CMK (cell line): Measurements from ENCODE around the gene NCOA5.

Experiments
- DNase-seq: peaks from one replicate; pipeline ENCODE4 v3.0.0-alpha.2; 2010; ENCODE audit warnings: low read depth

Gene NCOA5

DNA sequence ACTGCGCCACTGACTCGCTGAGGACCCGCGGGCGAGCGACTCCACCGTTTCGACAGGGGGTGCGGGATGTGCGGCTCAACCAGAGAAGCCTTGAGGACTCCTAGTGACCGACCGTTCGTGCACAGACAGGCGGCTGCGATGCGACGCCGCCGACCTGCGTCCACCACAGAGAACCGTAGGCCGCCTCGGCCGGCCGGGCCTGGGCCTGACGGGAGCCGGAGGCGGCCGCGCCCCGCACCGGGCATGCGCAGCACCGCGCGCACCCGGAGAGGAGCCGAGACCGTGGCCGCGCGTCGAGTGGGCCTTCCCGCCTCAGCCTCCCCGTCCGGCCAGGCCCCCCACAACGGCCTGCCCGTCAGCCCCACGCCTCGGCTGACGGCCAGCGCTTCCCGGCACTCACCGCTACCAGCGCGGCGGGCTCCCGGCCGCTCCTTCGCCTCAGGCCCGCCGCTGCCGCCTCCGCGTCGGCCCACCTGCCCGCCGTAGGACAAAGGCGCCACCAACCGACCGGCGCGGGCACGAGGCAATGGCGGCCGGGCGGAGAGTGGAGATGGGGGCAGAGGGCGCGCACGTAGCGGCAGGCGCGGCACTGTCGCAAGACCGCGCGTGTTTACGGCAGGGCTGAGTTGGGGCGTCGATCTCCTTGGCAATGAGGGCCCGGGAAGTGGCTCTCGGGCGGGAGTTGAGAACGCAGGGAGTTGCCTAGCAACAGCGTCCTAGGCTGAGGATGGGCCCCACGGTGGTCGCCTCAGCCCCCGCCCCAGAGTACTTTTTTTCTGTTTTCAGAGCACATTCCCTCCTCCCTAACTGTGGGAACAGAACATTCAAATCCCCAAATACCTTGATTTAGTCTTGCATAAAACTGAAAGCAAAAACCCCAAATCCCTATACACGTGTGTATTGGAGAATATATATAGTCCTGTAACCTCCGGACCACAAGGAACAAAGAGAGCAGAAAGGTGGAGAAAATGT, at the start of gene NCOA5:
Gene NCOA5 (minus strand): TSS at position 546 of the 972 bp plus-strand sequence. CDS start 10,538 bp downstream, outside the sequence.
- DNase-seq, result peak; percentile 90

DNA sequence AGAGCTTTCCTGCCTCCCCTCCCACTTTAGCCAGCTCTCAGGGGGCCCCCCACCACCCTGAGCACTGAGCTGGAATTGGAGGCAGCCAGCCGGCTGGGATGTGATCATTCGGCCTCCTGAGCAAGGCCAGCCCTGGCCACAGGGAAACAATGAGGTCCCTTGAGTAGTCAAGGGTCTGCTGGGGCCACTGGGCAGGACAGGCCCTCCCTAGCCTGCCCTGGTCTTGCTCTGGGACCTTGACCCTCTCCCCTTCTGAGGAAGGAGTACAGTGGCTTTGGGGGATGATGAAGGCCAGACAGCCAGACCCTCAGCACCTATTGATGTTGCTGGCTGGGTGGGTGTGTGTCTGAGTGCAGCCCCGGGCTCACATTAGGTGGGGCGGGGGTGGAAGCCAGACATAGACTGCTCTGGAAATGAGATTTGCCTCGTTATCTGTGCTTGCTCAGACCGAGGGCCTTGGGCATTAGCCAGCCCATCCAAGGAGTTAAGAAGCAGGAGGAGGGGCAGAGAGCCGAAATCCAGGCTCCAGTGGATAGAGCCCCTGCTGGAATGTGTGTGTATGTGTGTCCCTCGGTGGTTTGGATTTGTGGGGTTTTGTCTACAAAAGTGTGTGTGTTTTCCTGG, 49.6 kb upstream of the NCOA5 start:
- no peak for DNase-seq

GRCh38 chr20:46137816-46138215, 48.1 kb upstream of the NCOA5 start:
- DNase-seq, result no peak

DNA sequence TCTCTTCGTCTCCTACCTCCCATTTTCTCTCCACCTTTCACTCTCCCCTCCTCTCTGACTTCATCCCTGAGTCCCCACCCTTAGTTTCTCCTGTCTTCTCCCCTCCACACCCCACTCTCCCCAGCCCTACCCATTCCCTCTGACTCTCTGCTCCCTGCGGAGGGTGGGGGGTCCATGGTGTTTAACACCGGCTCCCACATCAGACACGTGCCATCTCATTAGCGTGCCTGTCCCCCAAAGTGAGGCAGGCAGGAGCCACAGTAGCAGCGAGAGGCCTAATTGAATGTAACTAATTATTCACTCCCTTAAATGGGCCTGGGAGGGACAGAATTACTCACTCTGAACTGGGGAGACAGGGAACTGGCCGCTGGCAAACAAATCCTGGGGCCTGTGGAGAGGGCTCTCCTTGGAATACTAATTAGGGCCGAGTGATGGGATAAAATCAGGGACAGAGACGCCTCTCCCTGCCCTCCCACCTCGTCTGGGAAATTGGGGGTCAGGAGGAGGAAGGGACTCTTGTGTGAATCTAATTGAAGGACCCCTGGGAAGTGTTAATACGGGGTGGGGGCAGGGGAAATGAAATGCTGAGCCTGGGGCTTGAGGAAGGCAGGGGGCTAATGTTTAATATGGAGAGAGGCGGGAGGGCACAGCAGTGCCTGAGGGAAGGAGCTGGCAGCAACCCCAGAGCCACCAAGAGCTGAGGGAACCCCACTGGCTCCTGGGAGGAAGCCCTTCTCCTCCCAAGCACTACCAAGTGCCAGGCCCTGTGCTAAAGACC, 46.3 kb upstream of the NCOA5 start:
- DNase-seq, result no peak

DNA sequence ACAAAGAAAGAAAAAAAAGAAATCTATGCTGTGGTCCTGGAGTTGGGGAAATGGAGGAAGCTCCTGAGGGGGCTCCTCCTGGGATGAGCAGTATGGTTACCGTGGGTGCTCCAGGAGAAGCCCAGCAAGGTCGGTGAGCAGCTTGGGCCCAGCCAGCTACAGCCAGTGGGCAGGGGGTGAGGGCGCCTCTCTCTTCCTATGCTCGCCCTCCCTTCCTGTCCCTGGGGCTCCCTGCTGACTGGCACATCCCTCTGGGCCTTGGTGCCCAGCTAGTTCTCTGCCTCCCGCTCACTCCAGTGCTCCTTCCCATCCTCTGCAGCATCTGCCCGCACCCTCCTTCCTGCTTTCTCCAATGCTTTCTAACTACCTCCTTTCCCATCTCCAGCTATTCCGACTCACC, 45.0 kb upstream of the NCOA5 start:
- no peak for DNase-seq

GRCh38 chr20:46133886-46134654, 44.3 kb upstream of the NCOA5 start:
- DNase-seq, result no peak

- DNase-seq, result no peak
Observed at GRCh38 chr20:46132705-46133120, 43.0 kb upstream of the NCOA5 start.

GRCh38 chr20:46131396-46131795, 41.6 kb upstream of the NCOA5 start:
- DNase-seq, result no peak

GRCh38 chr20:46130534-46130933, 40.8 kb upstream of the NCOA5 start:
- DNase-seq, result no peak

DNA sequence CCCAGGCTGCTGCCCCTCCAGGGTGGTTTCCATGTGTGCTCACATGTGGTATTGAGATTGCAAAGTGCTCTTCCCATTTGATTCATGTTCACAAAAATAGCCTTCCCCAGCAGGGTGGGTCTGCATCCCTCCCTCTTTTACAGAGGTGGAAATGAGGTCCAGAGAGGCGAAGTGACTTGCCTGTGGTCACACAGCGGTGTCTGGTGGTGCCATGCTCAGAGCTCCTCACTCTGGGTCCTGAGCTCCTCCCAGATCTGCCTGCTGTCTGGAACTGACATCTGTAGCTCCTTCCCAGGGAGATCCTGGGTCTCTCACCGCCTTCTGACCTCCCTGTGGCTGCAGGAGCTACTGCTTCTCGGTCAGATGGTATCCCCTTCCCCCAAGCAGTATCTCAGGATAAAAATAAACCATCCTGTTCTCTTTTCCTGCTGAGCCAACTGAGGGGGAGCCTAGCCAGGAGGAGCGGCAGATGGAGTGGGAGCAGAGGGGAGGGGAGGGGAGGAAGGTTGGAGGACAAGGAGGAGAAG, 40.3 kb upstream of the NCOA5 start:
- no peak for DNase-seq

- DNase-seq, result no peak
Observed at GRCh38 chr20:46128310-46129151, 38.8 kb upstream of the NCOA5 start.

- no peak for DNase-seq
Observed at GRCh38 chr20:46127396-46128010, 37.7 kb upstream of the NCOA5 start.

GRCh38 chr20:46126440-46127056, 36.8 kb upstream of the NCOA5 start:
- no peak for DNase-seq

DNA sequence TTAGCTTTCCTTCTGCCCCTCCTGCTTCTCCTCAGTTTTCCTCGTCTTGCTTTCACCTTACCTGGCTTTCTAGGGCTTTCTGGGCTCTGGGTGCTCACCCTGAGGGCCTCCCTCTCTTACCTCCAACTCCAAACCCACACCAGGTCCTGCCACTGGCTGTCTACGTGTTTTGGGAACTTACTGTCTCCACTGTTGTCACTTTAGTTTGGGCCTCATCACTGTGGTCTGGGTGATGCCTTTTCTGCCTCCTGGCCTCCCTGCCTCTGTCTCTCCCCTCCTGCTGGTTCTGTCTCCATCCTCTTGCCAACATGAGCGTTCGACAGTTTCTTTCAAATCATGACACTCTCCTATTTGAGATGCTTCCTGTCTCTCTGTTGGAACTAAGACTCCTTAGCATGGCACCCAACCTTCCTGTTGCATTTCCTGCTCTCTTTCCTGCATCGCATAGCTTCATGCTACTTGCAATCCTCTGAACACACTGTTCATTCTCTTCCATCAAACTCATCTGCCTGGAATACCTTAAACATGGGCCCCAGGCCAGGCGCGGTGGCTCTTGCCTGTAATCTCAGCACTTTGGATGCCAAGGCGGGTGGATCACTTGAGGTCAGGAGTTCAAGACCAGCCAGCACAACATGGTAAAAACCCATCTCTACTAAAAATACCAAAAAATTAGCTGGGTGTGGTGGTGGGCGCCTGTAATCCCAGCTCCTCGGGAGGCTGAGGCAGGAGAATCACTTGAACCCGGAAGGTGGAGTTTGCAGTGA, 33.9 kb upstream of the NCOA5 start:
- no peak for DNase-seq

GRCh38 chr20:46122516-46123481, 33.0 kb upstream of the NCOA5 start:
- no peak for DNase-seq

DNA sequence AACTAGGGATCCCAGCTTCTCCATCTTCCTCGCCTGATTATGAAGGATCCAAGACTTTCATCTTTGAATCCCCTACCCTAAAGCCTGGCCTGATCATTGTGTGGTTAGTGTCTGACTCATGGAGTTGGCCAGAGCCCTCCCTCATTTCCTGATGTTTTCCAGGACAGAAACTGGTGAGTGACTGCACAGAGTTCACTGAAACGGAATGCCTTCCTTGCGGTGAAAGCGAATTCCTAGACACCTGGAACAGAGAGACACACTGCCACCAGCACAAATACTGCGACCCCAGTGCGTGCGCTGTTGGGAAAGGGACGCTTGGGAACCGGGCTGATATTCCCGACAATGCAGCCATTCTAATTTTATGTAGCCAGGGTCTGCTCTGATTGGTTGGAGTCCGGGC, 32.3 kb upstream of the NCOA5 start:
- no peak for DNase-seq

DNA sequence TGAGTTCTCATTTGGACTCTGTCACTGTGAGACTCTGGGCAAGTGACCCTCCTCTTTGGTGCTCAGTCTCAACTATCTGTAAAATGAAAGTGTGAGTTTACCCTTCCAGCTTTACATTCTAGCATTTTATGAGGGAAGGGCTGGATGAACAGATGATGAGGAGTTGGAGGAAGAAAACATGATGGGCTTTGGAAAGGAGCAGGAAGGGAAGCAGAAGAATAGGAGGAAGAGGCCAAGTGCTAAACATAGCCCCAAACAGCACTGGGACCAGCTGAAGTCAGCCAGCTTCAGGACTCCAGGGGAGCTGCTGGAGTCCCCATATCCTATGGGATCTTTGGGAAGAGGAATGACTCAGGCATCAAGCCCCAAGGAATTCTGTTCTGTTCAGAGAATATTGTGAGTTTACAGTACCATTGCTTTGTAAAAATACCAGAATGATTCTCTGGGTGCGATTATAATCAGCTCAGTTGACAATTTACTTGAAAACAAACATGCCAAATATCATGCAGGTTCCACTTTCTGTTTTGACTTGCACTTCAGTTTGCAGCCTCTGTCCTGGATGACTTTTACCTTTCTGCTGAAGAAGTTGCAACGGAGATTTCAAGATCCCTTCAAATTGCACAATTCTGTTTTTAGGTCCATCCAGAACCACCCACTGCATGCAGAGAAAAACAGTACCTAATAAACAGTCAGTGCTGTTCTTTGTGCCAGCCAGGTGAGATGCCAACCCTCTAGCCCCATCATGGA, 31.6 kb upstream of the NCOA5 start:
- no peak for DNase-seq
